HT1080 (cell line): ENCODE results near the gene TOLLIP. TPM values are rescaled to one million over a fixed set of nuclear protein-coding genes. Genes with fewer than 3 reads are reported as not detected.

Experiments used
- DNase-seq: peaks from one replicate; pipeline ENCODE4 v3.0.0-alpha.2; 2015; ENCODE audit warnings: low read depth
- total RNA-seq: library from RNA; depleted of rRNA; stranded (reverse); fragments of >200 nt; shearing (Covaris generic); gene quantifications from 2 replicates; pipeline ENCODE4 v1.2.3, GENCODE V29; 2014

TOLLIP gene
- total RNA-seq, 1 experiment from 2014 or later = 22.7 TPM

- no peak for DNase-seq
These were observed 25.5 kb downstream of the TOLLIP start for GRCh38 chr11:1283906-1284305.

GRCh38 chr11:1283091-1283511 lies 26.3 kb downstream of the TOLLIP start:
- DNase-seq = no peak

- no peak for DNase-seq
These were observed 27.5 kb downstream of the TOLLIP start for GRCh38 chr11:1281974-1282365.

GRCh38 chr11:1281326-1281973 lies 28.0 kb downstream of the TOLLIP start:
- no peak for DNase-seq

GRCh38 chr11:1280116-1281035 lies 29.1 kb downstream of the TOLLIP start:
- no peak for DNase-seq

- no peak for DNase-seq
These were observed 29.8 kb downstream of the TOLLIP start for GRCh38 chr11:1279674-1280055.

GRCh38 chr11:1278766-1279673 lies 30.4 kb downstream of the TOLLIP start:
- no peak for DNase-seq

GRCh38 chr11:1277936-1278512 lies 31.4 kb downstream of the TOLLIP start:
- DNase-seq = no peak

GRCh38 chr11:1276866-1277615 lies 32.4 kb downstream of the TOLLIP start:
- DNase-seq = no peak

GRCh38 chr11:1276041-1276790 lies 33.2 kb downstream of the TOLLIP start:
- no peak for DNase-seq

GRCh38 chr11:1275021-1275420 lies 34.4 kb downstream of the TOLLIP start:
- no peak for DNase-seq

GRCh38 chr11:1274501-1274900 lies 34.9 kb downstream of the TOLLIP start:
- DNase-seq = no peak

GRCh38 chr11:1272531-1272930 lies 36.9 kb downstream of the TOLLIP start:
- no peak for DNase-seq

- DNase-seq = no peak
These were observed 37.5 kb downstream of the TOLLIP start for GRCh38 chr11:1271927-1272326.

- DNase-seq = no peak
These were observed 38.0 kb downstream of the TOLLIP start for GRCh38 chr11:1271406-1271805.

- DNase-seq = no peak
These were observed 38.4 kb downstream of the TOLLIP start for GRCh38 chr11:1271002-1271401.

- DNase-seq = no peak
These were observed 39.0 kb downstream of the TOLLIP start for GRCh38 chr11:1270476-1270875.

- DNase-seq = no peak
These were observed 39.5 kb downstream of the TOLLIP start for GRCh38 chr11:1269957-1270356.

- DNase-seq = no peak
These were observed 41.9 kb downstream of the TOLLIP start for GRCh38 chr11:1267441-1268100.
